ENCODE results near the gene COLEC11.
"Not testable (repeated sequence)": the region's sequence is repeated elsewhere in the genome, so short reads cannot be mapped to it uniquely, and the experiment has no call there.

Gene COLEC11

DNA sequence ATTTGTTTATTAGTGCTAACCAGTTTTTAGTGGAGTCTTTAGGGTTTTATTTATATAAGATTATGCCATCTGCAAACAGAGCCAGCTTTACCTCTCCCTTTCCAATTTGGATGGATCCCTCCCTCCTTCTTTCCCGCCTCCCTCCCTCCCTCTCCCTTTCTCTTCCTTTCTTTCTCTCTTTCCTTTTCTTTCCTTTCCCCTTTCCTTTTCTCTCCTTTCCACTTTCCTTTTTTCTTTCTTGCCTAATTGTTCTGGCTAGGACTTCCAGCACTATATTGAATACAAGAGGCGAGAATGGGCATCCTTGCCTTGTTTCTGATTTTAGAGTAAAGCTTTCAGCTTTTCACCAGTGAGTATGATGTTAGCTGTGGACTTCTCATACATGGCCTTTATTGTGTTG lies 24.1 kb downstream of the COLEC11 start:
- H3K27me3 Mint-ChIP-seq: no peaks in the 10 kb centered on the region
- no peaks in the 10 kb centered on the region for H3K36me3 Mint-ChIP-seq (ENCODE audit: low read depth)
- no peaks in the 10 kb centered on the region for H3K4me1 Mint-ChIP-seq (ENCODE audit: low read depth)
- H3K4me3 Mint-ChIP-seq: no peak overlapping the region
- H3K9me3 Mint-ChIP-seq: peaks cover 7% of the 10 kb centered on the region
- DNase-seq: no peak
- H3K27ac Mint-ChIP-seq: no peak overlapping the region

- not testable (repeated sequence) for H3K27me3 Mint-ChIP-seq; H3K36me3 Mint-ChIP-seq (ENCODE audit: low read depth); H3K27ac Mint-ChIP-seq; H3K4me3 Mint-ChIP-seq; H3K9me3 Mint-ChIP-seq; H3K4me1 Mint-ChIP-seq (ENCODE audit: low read depth)
- DNase-seq: peak; percentile 14
Measured at GRCh38 chr2:3619661-3620060, 24.7 kb downstream of the COLEC11 start.

DNA sequence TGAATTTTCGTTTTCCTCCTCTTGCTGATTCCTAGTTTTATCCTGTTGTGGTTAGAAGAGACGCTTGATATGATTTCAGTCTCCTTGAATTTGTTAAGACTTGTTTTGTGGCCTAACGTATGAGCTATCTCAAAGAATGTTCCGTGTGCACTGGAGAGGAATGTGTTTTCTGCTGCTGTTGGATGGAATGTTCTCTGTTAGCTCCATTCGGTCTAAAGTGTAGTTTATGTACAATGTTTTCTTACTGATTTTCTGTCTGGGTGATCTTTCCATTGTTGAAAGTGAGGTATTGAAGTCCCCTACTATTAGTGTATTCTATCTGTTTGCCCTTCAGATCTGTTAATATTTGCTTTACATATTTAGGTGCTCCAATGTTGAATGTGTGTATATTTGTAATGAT lies 25.9 kb downstream of the COLEC11 start:
- Mint-ChIP-seq H3K27me3 (peaks cover 3% of the 10 kb centered on the region), H3K4me1 (ENCODE audit: low read depth) (no peaks in the 10 kb centered on the region), H3K27ac (no peak overlapping the region), H3K36me3 (ENCODE audit: low read depth) (no peaks in the 10 kb centered on the region), H3K9me3 (peaks cover 3% of the 10 kb centered on the region), H3K4me3 (no peak overlapping the region)
- no peak for DNase-seq

DNA sequence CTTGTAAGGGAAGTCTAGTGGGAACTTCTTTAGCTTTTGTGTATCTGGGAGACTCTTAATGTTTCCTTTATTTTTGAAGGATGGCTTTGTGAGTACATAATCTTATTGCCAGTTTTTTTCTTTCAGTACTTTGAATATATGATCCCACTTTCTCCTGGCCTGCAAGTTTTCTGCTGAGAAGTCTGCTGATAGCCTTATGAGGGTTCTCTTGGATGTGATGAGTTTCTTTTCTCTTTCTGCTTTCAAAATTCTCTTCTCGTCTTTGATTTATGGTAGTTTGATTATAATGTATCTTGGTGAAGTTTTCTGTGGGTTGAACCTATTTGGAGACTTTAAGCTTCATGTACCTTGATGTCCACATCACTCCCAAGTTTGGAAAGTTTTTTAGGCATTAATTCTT lies 28.1 kb downstream of the COLEC11 start:
- no peak for DNase-seq
- no peaks in the 10 kb centered on the region for H3K9me3 Mint-ChIP-seq
- no peak overlapping the region for H3K27ac Mint-ChIP-seq
- H3K27me3 Mint-ChIP-seq: peaks cover 3% of the 10 kb centered on the region
- no peaks in the 10 kb centered on the region for H3K4me1 Mint-ChIP-seq (ENCODE audit: low read depth)
- H3K4me3 Mint-ChIP-seq: no peak overlapping the region
- no peaks in the 10 kb centered on the region for H3K36me3 Mint-ChIP-seq (ENCODE audit: low read depth)

DNA sequence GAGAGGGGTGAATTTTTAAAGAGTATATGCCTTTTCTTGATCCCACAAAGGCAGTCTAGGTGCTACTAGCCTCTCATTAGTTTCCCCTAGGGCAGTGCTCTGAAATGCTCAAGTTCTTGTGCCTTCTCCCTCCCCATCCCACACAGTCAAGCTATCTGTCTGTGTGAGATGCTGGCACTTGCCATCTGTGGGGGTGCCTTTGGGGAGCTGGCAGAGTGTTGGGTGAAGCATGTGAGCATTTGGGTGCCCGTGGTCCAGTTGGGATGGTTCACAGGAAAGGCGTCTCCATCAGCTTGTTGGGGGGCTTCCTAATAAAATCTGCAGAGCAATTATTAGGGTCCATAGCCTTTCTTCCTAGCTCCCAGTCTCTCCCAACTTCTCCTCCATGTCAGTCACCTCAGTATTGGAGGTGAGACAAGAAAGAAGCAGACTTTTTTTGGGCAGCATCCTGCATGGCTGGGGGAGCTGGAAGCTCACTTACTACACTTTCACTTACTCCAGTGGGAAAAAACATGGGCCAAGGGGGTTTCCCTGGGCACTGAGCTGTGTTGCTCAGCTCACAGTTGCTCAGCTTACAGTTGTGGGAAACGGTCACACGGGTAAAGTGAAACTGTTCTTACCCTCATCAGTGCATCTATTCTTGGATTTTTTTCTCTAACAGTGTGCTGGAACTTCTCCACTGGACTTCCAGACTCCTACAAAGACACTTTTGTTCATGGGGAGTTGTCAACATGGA lies 29.3 kb downstream of the COLEC11 start:
- Mint-ChIP-seq H3K4me3 (no peak overlapping the region), H3K4me1 (ENCODE audit: low read depth) (no peaks in the 10 kb centered on the region), H3K27me3 (peaks cover 3% of the 10 kb centered on the region), H3K36me3 (ENCODE audit: low read depth) (no peaks in the 10 kb centered on the region), H3K27ac (no peak overlapping the region), H3K9me3 (no peaks in the 10 kb centered on the region)
- no peak for DNase-seq

DNA sequence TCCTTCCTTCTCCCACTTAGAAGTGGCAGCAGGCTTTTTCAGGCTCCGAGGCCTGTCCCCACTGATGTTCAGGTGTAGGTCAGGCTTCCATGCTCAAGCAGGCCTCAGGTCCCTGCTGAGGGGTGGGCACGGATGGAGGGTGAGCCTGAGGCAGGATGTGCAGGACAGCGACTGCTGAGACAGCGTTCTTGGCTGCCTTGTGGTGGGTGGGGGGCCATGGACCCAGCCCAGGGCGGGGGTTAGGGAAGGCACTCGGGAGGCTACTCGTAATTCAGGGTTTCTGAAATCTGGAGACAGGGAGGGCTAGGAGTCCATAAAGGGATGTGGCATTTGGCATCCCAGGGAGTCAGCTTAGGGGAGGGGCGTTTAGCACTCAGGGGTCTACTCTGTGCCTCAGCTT lies 30.3 kb downstream of the COLEC11 start:
- no peaks in the 10 kb centered on the region for H3K4me1 Mint-ChIP-seq (ENCODE audit: low read depth)
- no peak overlapping the region for H3K27ac Mint-ChIP-seq
- no peaks in the 10 kb centered on the region for H3K9me3 Mint-ChIP-seq
- no peak for DNase-seq
- no peaks in the 10 kb centered on the region for H3K36me3 Mint-ChIP-seq (ENCODE audit: low read depth)
- H3K27me3 Mint-ChIP-seq: peaks cover 3% of the 10 kb centered on the region
- no peak overlapping the region for H3K4me3 Mint-ChIP-seq

DNA sequence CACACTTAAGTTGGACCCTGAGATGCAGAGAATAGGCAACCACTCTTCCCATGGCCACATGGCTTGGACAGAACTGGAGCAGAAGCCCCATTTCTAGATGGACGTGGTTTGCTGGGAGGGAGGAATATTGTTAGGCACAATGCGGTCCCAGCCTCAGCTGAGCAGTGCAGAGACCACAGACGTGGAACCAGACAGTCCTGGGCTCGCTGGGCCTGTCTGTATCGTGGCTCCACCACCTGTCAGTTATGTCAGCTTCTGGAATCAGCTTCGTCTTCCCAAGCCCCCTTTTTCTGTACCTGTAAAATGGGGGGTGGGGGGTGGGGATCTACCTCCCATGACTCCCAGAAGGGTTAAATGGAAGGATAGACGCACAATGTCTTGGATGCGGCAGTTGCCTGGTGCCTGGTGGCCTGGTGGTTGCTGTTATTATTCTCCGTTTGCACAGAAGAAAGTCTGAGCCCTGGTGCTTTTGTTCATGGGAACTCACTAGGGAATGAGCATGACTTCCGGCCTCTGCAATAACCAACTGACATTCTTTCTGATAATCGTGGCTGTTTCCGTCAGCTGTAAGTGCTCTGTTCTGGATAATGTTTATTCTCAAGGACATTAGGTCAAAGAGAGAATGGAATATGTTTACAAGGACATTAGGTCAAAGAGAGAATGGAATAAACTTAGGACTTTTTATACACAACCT lies 31.4 kb downstream of the COLEC11 start:
- Mint-ChIP-seq H3K36me3 (ENCODE audit: low read depth) (no peaks in the 10 kb centered on the region), H3K9me3 (no peaks in the 10 kb centered on the region), H3K4me1 (ENCODE audit: low read depth) (no peaks in the 10 kb centered on the region), H3K4me3 (no peak overlapping the region), H3K27me3 (peaks cover 3% of the 10 kb centered on the region), H3K27ac (no peak overlapping the region)
- no peak for DNase-seq

GRCh38 chr2:3626812-3627499 lies 32.0 kb downstream of the COLEC11 start:
- peaks cover 3% of the 10 kb centered on the region for H3K27me3 Mint-ChIP-seq
- H3K36me3 Mint-ChIP-seq (ENCODE audit: low read depth): no peaks in the 10 kb centered on the region
- H3K9me3 Mint-ChIP-seq: no peaks in the 10 kb centered on the region
- H3K27ac Mint-ChIP-seq: no peak overlapping the region
- no peaks in the 10 kb centered on the region for H3K4me1 Mint-ChIP-seq (ENCODE audit: low read depth)
- DNase-seq: no peak
- H3K4me3 Mint-ChIP-seq: no peak overlapping the region

GRCh38 chr2:3627500-3628100 lies 32.7 kb downstream of the COLEC11 start:
- H3K4me1 Mint-ChIP-seq (ENCODE audit: low read depth): no peaks in the 10 kb centered on the region
- no peak overlapping the region for H3K4me3 Mint-ChIP-seq
- no peaks in the 10 kb centered on the region for H3K36me3 Mint-ChIP-seq (ENCODE audit: low read depth)
- peaks cover 3% of the 10 kb centered on the region for H3K27me3 Mint-ChIP-seq
- no peak overlapping the region for H3K27ac Mint-ChIP-seq
- DNase-seq: no peak
- H3K9me3 Mint-ChIP-seq: no peaks in the 10 kb centered on the region

GRCh38 chr2:3628241-3628679 lies 33.3 kb downstream of the COLEC11 start:
- H3K27ac Mint-ChIP-seq: no peak overlapping the region
- peaks cover 3% of the 10 kb centered on the region for H3K27me3 Mint-ChIP-seq
- H3K4me3 Mint-ChIP-seq: no peak overlapping the region
- H3K4me1 Mint-ChIP-seq (ENCODE audit: low read depth): no peaks in the 10 kb centered on the region
- no peaks in the 10 kb centered on the region for H3K36me3 Mint-ChIP-seq (ENCODE audit: low read depth)
- no peaks in the 10 kb centered on the region for H3K9me3 Mint-ChIP-seq
- no peak for DNase-seq

- Mint-ChIP-seq H3K4me3 (no peak overlapping the region), H3K27me3 (peaks cover 3% of the 10 kb centered on the region), H3K9me3 (no peaks in the 10 kb centered on the region), H3K36me3 (ENCODE audit: low read depth) (no peaks in the 10 kb centered on the region), H3K27ac (no peak overlapping the region), H3K4me1 (ENCODE audit: low read depth) (no peaks in the 10 kb centered on the region)
- DNase-seq: no peak
Measured at GRCh38 chr2:3628800-3629199, 33.9 kb downstream of the COLEC11 start.

DNA sequence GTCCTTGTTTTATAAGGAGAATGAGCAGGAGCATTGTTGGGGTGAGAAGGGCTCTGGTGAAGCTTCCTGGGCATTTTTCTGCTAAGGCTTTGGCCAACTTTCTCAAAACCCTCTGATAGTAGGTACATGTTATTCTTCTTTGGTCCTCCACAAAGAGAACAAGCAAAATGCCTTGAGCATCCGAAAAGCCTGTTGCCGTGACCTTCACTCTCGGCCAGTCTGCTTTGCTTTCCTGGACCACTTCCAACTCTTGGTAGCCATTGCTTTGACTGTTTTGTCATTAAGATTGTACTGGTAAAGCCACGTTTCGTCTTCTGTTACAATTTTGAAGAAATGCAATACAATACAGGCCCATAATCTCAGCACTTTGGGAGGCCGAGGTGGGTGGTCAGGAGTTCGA lies 35.7 kb downstream of the COLEC11 start:
- Mint-ChIP-seq H3K4me1 (ENCODE audit: low read depth) (no peaks in the 10 kb centered on the region), H3K27ac (no peak overlapping the region)

DNA sequence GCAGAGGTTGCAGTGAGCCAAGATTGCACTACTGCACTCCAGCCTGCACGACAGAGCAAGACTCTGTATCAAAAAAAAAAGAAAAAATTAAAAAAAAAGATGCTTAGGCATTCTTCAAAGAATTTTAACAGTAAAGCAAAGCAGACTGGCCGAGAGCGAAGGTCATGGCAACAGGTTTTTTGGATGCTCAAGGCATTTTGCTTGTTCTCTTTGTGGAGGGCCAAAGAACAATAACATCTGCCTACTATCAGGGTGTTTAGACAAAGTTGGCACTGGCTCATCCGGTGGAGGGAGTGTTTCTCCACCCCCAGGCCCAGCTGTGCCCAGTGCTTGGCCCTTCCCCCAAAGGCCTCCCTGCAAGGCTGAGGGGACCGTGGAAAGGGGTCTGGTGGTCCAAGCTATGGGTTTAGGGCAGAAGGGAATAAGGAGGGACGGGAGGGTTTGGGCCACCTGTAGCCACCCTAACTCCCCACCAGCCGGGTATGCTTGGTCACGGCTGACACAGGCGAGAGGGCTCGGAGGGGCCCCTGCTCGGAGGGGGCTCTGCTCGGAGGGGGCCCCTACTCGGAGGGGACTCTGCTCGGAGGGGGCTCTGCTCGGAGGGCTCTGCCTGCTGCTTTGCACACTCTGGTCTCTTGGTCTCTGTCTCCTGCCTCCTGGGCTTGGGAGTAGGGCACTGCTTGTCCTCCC lies 36.4 kb downstream of the COLEC11 start:
- Mint-ChIP-seq H3K4me1 (ENCODE audit: low read depth) (no peaks in the 10 kb centered on the region), H3K27ac (no peak overlapping the region), H3K27me3 (peaks cover 5% of the 10 kb centered on the region), H3K4me3 (no peak overlapping the region), H3K36me3 (ENCODE audit: low read depth) (no peaks in the 10 kb centered on the region), H3K9me3 (no peaks in the 10 kb centered on the region)
- no peak for DNase-seq

More for the DNA sequence above, 35.7 kb downstream of the COLEC11 start:
- Mint-ChIP-seq H3K9me3 (no peaks in the 10 kb centered on the region), H3K4me3 (no peak overlapping the region), H3K27me3 (peaks cover 1% of the 10 kb centered on the region), H3K36me3 (ENCODE audit: low read depth) (no peaks in the 10 kb centered on the region)
- DNase-seq: no peak

DNA sequence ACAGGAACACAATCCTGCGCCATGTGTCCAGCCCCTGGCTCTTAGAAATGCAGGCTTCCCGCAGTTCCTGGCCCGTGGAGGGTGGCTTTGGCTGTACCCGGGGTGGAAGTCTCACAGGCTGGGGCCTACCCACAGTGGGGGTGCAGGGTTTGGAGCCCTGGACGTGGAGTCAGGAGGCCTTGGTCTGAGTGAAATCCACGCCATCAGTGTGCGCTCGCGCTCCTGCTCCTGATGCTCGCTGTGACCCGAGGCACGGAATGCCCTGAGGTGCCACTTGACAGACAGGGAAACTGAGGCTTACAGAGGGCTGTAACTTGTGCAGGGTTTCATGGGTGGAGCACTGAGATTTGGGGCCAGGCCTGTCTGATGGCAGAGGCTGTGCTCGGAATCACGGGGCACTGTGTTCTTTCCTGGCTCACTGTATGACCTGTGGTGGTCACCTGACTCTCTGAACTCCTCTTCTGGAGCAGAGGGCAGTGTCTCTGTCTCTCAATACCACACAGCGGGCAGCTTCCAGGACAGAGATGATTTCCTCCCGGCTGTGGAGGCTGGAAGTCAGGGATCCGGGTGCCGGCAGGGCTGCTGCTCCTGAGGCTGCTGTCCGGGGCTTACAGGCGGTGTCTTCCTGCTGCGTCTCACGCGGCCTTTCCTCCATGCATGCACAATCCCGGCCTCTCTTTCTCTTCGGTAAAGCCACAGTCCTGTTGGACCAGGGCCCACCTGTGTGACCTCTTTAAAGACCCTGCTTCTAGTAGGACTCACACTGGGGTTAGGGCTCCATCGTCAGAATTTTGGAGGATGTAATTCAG lies 37.1 kb downstream of the COLEC11 start:
- Mint-ChIP-seq H3K4me1 (ENCODE audit: low read depth) (no peaks in the 10 kb centered on the region), H3K27me3 (peaks cover 9% of the 10 kb centered on the region), H3K27ac (no peak overlapping the region), H3K9me3 (no peaks in the 10 kb centered on the region), H3K36me3 (ENCODE audit: low read depth) (no peaks in the 10 kb centered on the region), H3K4me3 (no peak overlapping the region)
- peak; percentile 13 for DNase-seq

Data from activated T-cell treated with anti-CD3 and anti-CD28 coated beads, Interleukin-2, amount 50 U/mL, for 24 hours (primary cell).